ENCODE results near the gene CHD1L.
A peak's percentile ranks its signal among the peaks of the same experiment; 100 is the strongest.
"Not testable (repeated sequence)": the region's sequence is repeated elsewhere in the genome, so short reads cannot be mapped to it uniquely, and the experiment has no call there.

Gene CHD1L

GRCh38 chr1:147272042-147272441, 29.6 kb downstream of the CHD1L start:
- DNase-seq: no peak

- DNase-seq: peak; percentile 86
These were observed 31.2 kb downstream of the CHD1L start for GRCh38 chr1:147273409-147274336.

DNA sequence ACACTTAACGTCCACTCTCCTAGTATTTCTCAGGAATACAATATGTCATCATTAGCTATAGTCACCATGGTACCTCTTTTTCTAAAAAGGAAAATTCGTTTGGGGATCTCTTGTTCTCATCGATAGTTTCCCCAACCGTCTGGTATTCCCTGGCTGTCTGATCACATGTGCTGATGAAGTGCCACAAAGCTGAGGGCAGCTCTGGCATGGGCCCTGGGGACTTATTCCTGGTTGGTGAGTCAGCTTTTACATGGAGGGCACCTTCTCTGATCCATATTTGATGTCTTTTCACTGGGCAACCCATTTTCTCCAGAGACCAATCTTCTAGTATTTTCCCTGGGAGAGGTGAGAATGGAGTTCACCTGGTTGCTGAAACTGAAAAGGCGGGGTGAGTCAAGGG, 39.5 kb downstream of the CHD1L start:
- no peak for DNase-seq

DNA sequence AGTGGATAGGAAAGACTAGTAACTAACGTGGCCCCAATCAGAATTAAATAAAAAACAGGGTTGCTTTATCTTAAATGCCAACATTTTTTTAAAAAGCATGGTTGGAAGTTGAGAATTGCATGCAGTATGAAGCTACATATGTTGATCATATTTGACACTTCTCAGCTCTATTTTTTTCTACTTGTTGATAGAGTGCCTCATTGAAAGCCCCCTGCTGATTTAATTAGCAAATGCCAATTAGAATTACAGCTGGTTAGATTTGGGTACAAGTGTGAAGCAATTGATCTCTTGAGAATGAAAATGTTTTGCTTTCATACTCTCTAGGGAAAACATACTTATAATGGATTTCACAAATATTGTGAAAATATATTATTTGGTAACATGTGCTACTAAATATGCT, 40.5 kb downstream of the CHD1L start:
- DNase-seq: no peak

GRCh38 chr1:147287133-147287865, 44.8 kb downstream of the CHD1L start:
- no peak for DNase-seq

DNA sequence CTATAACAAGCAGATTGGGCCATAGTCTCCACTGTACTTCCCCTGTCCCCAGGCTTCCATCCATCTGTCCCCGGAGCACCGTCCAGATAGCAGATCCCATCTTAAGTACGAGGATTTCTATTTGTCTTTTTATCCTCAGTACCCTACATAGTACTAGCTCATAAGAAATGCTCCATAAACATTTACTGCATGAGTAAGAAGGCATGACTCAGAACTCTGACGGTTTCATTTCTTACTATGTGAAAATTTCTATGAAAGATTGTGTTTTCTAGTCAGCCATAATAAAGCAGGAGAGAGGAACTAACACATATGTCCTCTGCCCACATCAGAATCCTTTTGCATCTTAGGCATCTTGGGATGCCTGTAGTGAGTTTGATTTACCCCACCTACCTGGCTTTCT, 49.5 kb downstream of the CHD1L start:
- DNase-seq: no peak

- no peak for DNase-seq
These were observed 50.3 kb downstream of the CHD1L start for GRCh38 chr1:147292631-147293251.

DNA sequence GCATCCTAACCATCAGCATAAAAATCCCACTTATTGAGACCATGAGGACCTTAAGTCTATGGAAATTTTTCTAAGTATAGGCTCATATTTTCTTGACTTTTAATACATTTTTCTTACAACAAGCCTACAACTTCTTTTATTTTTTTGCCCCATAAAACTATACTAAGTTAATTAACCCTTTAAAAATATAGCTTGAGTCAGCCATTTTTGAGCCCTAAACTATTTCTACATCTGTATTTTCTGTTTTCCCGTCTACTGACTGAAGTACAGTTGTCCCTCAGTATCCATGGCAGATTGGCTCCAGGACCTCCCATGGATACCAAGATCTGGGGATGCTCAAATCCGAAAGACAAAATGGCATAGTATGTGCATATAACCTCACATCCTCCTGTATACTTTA, 55.0 kb downstream of the CHD1L start:
- DNase-seq: no peak

DNA sequence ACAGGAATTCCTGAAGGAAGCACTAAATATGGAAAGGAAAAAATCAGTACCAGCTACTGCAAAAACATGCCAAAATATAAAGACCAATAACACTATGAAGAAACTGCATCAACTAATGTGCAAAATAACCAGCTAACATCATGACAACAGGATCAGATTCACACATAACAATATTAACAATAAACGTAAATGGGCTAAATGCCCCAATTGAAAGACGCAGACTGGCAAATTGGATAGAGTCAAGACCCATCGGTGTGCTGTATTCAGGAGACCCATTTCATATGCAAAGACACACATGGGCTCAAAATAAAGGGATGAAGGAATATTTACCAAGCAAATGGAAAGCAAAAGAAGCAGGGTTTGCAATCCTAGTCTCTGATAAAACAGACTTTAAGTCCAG, 63.3 kb downstream of the CHD1L start:
- not testable (repeated sequence) for DNase-seq

- no peak for DNase-seq
These were observed 74.5 kb downstream of the CHD1L start for GRCh38 chr1:147316968-147317367.

GRCh38 chr1:147326933-147327687, 84.6 kb downstream of the CHD1L start:
- DNase-seq: not testable (repeated sequence)

GRCh38 chr1:147334292-147334691, 91.8 kb downstream of the CHD1L start:
- peak; percentile 74 for DNase-seq

DNA sequence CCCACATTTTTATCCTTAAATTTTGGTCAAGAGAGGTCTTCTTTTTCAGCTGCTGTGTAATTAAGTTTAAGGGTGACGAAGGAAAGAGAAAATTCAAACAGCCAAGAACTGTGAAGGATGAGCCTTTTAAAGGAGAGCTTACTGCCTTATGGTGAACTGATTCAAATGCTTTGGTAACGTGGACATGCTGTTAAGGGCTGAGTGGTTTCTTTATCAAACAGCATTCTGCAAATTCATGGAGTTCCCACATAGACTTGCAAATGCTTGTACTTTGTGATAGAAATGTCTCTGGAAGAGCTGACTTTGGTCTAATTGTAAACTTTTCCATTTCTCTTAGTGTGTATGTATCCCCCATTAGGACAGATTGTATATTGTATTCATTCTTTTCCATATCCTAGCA, 93.8 kb downstream of the CHD1L start:
- peak; percentile 30 for DNase-seq

GRCh38 chr1:147337040-147337630, 94.7 kb downstream of the CHD1L start:
- DNase-seq: no peak

DNA sequence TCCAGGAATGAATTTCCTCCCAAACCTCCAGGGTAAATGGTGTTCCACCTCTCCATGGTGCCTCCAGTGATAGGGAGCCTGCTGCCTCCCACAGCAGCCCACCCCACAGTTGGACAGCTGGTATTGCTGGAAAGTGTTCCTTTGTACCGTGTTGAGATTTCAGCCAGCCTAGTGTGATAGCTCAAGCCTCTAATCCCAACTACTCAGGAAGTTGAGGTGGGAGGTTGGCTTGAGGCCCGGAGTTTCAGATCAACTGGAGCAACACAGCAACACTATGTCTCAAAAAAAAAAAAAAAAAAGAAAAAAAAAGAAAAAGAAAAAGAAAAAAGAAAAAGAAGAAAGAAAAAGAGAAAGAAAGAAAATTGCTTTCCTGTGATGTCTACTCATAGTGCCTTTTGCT, 96.1 kb downstream of the CHD1L start:
- DNase-seq: no peak

DNA sequence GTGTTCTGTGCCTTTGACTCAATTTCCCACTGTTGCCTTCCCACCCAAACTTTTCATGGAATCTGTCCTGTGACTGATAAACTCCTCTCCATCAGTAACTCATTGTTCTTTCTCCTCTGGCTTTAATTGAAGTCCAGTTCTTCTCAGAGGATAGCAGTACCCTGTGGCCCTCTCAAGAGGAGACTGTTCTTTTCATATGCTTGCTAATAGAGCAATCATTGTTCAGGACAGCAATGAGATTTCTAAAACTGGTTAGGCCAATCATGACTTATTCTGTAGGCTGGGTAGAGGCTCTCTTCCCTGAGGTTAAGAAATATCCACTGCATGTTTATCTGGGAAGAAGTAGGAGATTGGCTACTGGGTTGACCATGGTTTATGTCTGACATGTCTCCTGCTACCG, 98.8 kb downstream of the CHD1L start:
- no peak for DNase-seq

All from OCI-M1 (cell line).